ENCODE data around the gene SND1.

DNA sequence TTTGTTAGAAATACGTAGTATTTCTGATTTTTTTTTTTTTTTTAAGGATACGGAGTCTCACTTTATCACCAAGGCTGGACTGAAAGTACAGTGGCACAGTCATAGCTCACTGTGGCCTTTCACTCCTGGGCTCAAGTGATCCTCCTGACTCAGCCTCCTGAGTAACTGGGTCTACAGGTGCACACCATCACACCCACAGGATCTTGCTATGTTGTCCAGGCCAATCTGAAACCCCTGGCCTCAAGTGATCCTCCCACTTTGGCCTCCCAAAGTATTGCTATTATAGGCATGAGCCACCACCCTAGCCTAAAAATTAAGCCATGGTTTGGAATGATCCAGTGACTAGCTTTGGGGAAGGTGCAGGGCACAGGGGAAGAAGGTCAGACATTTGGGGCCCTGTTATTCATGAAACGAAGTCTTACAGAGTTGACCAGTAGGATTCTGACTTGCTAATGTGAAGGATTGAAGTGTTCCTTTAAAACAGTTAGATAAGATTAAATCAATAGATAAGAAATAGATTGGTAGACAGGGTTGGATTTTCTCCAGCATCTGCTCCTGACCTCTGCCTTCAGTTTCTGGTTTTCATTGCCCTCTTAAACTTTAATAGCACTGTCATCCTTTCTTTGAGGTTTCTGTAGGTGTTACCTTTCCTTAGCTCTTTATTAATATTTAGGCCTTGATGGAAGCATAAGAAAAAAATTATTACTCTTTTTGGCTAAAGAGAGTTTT, 257.6 kb downstream of the SND1 start:
- no peak for TF ChIP-seq EZH2 (IDR thresholded peaks at IDR 0.05; ENCODE audit: borderline replicate concordance, low read length)
- TF ChIP-seq, protein P1, sequence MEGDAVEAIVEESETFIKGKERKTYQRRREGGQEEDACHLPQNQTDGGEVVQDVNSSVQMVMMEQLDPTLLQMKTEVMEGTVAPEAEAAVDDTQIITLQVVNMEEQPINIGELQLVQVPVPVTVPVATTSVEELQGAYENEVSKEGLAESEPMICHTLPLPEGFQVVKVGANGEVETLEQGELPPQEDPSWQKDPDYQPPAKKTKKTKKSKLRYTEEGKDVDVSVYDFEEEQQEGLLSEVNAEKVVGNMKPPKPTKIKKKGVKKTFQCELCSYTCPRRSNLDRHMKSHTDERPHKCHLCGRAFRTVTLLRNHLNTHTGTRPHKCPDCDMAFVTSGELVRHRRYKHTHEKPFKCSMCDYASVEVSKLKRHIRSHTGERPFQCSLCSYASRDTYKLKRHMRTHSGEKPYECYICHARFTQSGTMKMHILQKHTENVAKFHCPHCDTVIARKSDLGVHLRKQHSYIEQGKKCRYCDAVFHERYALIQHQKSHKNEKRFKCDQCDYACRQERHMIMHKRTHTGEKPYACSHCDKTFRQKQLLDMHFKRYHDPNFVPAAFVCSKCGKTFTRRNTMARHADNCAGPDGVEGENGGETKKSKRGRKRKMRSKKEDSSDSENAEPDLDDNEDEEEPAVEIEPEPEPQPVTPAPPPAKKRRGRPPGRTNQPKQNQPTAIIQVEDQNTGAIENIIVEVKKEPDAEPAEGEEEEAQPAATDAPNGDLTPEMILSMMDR (conservative IDR thresholded peaks at IDR 0.05 in 1 of 2, IDR thresholded peaks at IDR 0.05 in 1 of 2; ENCODE audit: extremely low read depth in 1 of 2, insufficient read depth in 1 of 2, low read depth in 1 of 2, low read length in 2 of 2) = no peak

Measured in mammary epithelial cell (primary cell).